ENCODE data around the gene CREB3L1. TPM values are rescaled to one million over a fixed set of nuclear protein-coding genes. Genes with fewer than 3 reads are reported as not detected.

CREB3L1 gene
- total RNA-seq, 4 donors from 2014 or later = 0.81 to 5.2 (median 1.7) TPM

- 40 to 89% methylated on average over 1 to 4 of the region's 7 CpGs for WGBS, 2 donors (ENCODE audit: low coverage in 1 of 2)
- no peak for ATAC-seq
Measured at GRCh38 chr11:46356924-46357482, 79.5 kb downstream of the CREB3L1 start.

DNA sequence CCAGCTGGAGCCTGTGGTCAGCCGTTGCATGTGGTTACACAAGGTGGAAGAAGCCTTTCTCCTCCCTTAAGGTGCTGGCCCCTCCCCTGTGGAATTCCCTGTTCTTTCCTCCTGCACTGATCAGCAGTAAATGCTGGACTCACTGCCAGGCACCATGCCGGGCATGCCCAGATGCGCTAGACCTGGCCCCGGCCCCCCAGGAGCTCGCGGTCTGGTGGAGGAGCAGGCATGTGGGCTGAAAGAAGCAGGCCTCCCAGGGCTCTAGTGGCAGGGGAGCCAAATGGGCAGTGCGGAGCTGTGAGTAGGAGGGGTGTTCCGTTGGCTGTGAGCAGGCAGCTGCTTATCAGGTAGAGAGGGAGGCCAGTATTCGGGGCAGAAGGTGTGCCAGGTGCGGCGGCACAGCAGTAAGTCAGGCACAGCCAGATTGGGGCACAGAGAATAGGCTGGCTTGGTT lies 80.0 kb downstream of the CREB3L1 start:
- TF ChIP-seq POLR2AphosphoS5 (IDR thresholded peaks at IDR 0.05) (no peak), EP300 (IDR thresholded peaks at IDR 0.05) (no peak), POLR2A (IDR thresholded peaks at IDR 0.05) (no peak)
- TF ChIP-seq, protein P1, sequence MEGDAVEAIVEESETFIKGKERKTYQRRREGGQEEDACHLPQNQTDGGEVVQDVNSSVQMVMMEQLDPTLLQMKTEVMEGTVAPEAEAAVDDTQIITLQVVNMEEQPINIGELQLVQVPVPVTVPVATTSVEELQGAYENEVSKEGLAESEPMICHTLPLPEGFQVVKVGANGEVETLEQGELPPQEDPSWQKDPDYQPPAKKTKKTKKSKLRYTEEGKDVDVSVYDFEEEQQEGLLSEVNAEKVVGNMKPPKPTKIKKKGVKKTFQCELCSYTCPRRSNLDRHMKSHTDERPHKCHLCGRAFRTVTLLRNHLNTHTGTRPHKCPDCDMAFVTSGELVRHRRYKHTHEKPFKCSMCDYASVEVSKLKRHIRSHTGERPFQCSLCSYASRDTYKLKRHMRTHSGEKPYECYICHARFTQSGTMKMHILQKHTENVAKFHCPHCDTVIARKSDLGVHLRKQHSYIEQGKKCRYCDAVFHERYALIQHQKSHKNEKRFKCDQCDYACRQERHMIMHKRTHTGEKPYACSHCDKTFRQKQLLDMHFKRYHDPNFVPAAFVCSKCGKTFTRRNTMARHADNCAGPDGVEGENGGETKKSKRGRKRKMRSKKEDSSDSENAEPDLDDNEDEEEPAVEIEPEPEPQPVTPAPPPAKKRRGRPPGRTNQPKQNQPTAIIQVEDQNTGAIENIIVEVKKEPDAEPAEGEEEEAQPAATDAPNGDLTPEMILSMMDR (IDR thresholded peaks at IDR 0.05) = no peak
- Histone ChIP-seq H3K9me3 (no peaks in the 10 kb centered on the region), H3K27me3 (no peaks in the 10 kb centered on the region), H3K27ac (no peak overlapping the region), H3K36me3 (peaks cover 0 to 8% of the 10 kb centered on the region in 2 donors), H3K4me1 (peaks cover 0 to 35% (median 18%) of the 10 kb centered on the region in 3 donors), H3K4me3 (no peak overlapping the region)
- ATAC-seq = no peak
- WGBS, 2 donors (ENCODE audit: low coverage in 1 of 2) = no CpG with 5 or more reads among the region's 11 CpGs

More at GRCh38 chr11:46356924-46357482, 79.5 kb downstream of the CREB3L1 start:
- H3K9me3 ChIP-seq = no peaks in the 10 kb centered on the region
- H3K27ac ChIP-seq = no peak overlapping the region
- H3K4me3 ChIP-seq = no peak overlapping the region
- TF ChIP-seq EP300 (IDR thresholded peaks at IDR 0.05) = no peak
- TF ChIP-seq, protein P1 (IDR thresholded peaks at IDR 0.05) = no peak
- no peak for TF ChIP-seq POLR2AphosphoS5 (IDR thresholded peaks at IDR 0.05)
- no peak for TF ChIP-seq POLR2A (IDR thresholded peaks at IDR 0.05)
- H3K27me3 ChIP-seq = no peaks in the 10 kb centered on the region
- H3K4me1 ChIP-seq = peaks cover 0 to 35% (median 18%) of the 10 kb centered on the region in 3 donors
- H3K36me3 ChIP-seq = peaks cover 0 to 8% of the 10 kb centered on the region in 2 donors

- Histone ChIP-seq H3K4me1 (peaks cover 0 to 44% (median 27%) of the 10 kb centered on the region in 3 donors), H3K9me3 (no peaks in the 10 kb centered on the region), H3K27me3 (no peaks in the 10 kb centered on the region), H3K27ac (no peak overlapping the region), H3K36me3 (peaks cover 0 to 8% of the 10 kb centered on the region in 2 donors), H3K4me3 (no peak overlapping the region)
- TF ChIP-seq, protein P1 (IDR thresholded peaks at IDR 0.05) = no peak
- TF ChIP-seq EP300 (IDR thresholded peaks at IDR 0.05) (no peak), POLR2A (IDR thresholded peaks at IDR 0.05) (no peak), POLR2AphosphoS5 (IDR thresholded peaks at IDR 0.05) (no peak)
- ATAC-seq = no peak
- WGBS, 2 donors (ENCODE audit: low coverage in 1 of 2) = 14 to 24% methylated on average over 1 of the region's 1 CpG
Measured at GRCh38 chr11:46359953-46360352, 82.5 kb downstream of the CREB3L1 start.

DNA sequence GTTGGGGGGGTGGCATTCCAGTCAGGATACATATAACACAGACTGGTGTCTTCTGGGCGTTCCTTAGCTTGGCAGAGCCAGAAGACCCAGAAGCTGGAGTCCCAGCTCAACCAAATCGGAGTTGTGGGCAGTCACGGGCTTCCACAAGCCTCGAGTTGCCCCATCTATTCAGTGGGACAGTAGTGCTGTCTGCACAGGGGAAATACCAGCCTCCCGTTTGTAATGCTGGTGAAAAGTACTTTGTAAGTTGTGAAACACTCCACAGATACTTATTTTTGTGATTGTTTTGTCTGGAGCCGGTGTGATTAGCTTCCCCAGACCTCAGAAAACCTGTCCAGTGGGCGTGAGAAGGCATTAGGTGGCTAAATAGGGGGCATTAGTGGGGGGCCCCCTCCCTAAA lies 83.4 kb downstream of the CREB3L1 start:
- Histone ChIP-seq H3K4me1 (peaks cover 0 to 50% (median 27%) of the 10 kb centered on the region in 3 donors), H3K36me3 (peaks cover 0 to 8% of the 10 kb centered on the region in 2 donors), H3K9me3 (no peaks in the 10 kb centered on the region), H3K4me3 (peak overlapping the region; percentile 3 to 52), H3K27me3 (no peaks in the 10 kb centered on the region), H3K27ac (peak overlapping the region; percentile 40 to 84 (median 83))
- WGBS, 2 donors (ENCODE audit: low coverage in 1 of 2) = 17% methylated on average over 6 of the region's 7 CpGs; no CpG with 5 or more reads in 1 of the 2 donors
- TF ChIP-seq POLR2AphosphoS5 (IDR thresholded peaks at IDR 0.05) (no peak), POLR2A (IDR thresholded peaks at IDR 0.05) (no peak), EP300 (IDR thresholded peaks at IDR 0.05) (no peak)
- TF ChIP-seq, protein P1 (IDR thresholded peaks at IDR 0.05) = no peak
- ATAC-seq = no peak

All from gastroesophageal sphincter (tissue), 4 donors.